ENCODE results near the gene UBAC2.

GRCh38 chr13:99279637-99280036 is 79.0 kb downstream of the UBAC2 start:
- TF ChIP-seq, protein P1, sequence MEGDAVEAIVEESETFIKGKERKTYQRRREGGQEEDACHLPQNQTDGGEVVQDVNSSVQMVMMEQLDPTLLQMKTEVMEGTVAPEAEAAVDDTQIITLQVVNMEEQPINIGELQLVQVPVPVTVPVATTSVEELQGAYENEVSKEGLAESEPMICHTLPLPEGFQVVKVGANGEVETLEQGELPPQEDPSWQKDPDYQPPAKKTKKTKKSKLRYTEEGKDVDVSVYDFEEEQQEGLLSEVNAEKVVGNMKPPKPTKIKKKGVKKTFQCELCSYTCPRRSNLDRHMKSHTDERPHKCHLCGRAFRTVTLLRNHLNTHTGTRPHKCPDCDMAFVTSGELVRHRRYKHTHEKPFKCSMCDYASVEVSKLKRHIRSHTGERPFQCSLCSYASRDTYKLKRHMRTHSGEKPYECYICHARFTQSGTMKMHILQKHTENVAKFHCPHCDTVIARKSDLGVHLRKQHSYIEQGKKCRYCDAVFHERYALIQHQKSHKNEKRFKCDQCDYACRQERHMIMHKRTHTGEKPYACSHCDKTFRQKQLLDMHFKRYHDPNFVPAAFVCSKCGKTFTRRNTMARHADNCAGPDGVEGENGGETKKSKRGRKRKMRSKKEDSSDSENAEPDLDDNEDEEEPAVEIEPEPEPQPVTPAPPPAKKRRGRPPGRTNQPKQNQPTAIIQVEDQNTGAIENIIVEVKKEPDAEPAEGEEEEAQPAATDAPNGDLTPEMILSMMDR (conservative IDR thresholded peaks at IDR 0.05) = no peak
- TF ChIP-seq EZH2 (IDR thresholded peaks at IDR 0.05; ENCODE audit: low read depth) = no peak

Measured in PC-9 (cell line).